IMR-90 (cell line): Measurements from ENCODE around the gene NPLOC4. TPM values are rescaled to one million over a fixed set of nuclear protein-coding genes. Genes with fewer than 3 reads are reported as not detected.

Experiments used
- ATAC-seq: fragments of 200-7000 bp; cut with Tn5 transposase; 2 replicates; pipeline ENCODE4 v1.9.1; 2020; ENCODE audit warnings: low read depth, mild to moderate bottlenecking, moderate library complexity
- BruUV-seq: library from RNA; stranded (reverse); fragments of 400-500 nt; replicated peaks from 2 replicates; lab custom pipeline; 2021; lab: Mats Ljungman, UMichigan
- CTCF ChIA-PET: fragments of 300-600 bp; formaldehyde crosslinking; extraction: SDS; loops from one replicate; lab custom pipeline; 2021; ENCODE audit warnings: antibody characterized with exemption; lab: Yijun Ruan, JAX
- POLR2A ChIA-PET: fragments of 300-600 bp; sonication (Branson Sonifier 250); formaldehyde crosslinking; loops from one replicate; lab custom pipeline; 2022; ENCODE audit warnings: antibody characterized with exemption; ENCODE audit not compliant: unreplicated experiment; lab: Charles Lee
- DNase-seq: peaks from one replicate; pipeline ENCODE4 v3.0.0; 2013
- H2AFZ ChIP-seq: replicated peaks from 2 replicates; pipeline ENCODE3; 2013; ENCODE audit warnings: low read length, mild to moderate bottlenecking; ENCODE audit not compliant: poor library complexity
- H2AK5ac ChIP-seq: 2 replicates; pipeline ENCODE4 v1.6.1; 2013; ENCODE audit warnings: low read depth, low read length, inconsistent platforms
- H2AK9ac ChIP-seq: replicated peaks from 2 replicates; pipeline ENCODE3; 2013; ENCODE audit warnings: mild to moderate bottlenecking, low read depth, low read length, moderate library complexity; ENCODE audit not compliant: poor library complexity
- H2BK120ac ChIP-seq: 2 replicates; pipeline ENCODE4 v1.6.1; 2013; ENCODE audit warnings: low read depth, low read length, inconsistent platforms
- H2BK15ac ChIP-seq: 3 replicates; pipeline ENCODE4 v1.6.1; 2013; ENCODE audit warnings: low read depth, low read length, inconsistent platforms
- H2BK20ac ChIP-seq: 2 replicates; pipeline ENCODE4 v1.6.1; 2013; ENCODE audit warnings: low read depth, mild to moderate bottlenecking, inconsistent platforms, low read length, moderate library complexity
- H2BK5ac ChIP-seq: 2 replicates; pipeline ENCODE4 v1.6.1; 2013; ENCODE audit warnings: mild to moderate bottlenecking, low read depth, low read length, inconsistent platforms; ENCODE audit not compliant: poor library complexity, severe bottlenecking
- H3K14ac ChIP-seq: replicated peaks from 2 replicates; pipeline ENCODE4 v1.6.1; 2013; ENCODE audit warnings: low read depth, low read length, inconsistent platforms
- H3K18ac ChIP-seq: 2 replicates; pipeline ENCODE4 v1.6.1; 2013; ENCODE audit warnings: low read depth, low read length, control low read depth
- H3K23ac ChIP-seq: 2 replicates; pipeline ENCODE4 v1.6.1; 2013; ENCODE audit warnings: low read depth, low read length, inconsistent platforms
- H3K27ac ChIP-seq: 2 replicates; pipeline ENCODE4 v1.5.1; 2013; ENCODE audit warnings: mild to moderate bottlenecking, control low read depth, low read length; ENCODE audit not compliant: insufficient read depth
- H3K27me3 ChIP-seq: 2 replicates; pipeline ENCODE4 v1.6.1; 2013; ENCODE audit warnings: low read length; ENCODE audit not compliant: control insufficient read depth, insufficient read depth
- H3K36me3 ChIP-seq: 2 replicates; pipeline ENCODE4 v1.6.1; 2013; ENCODE audit warnings: low read length, mixed read lengths; ENCODE audit not compliant: control insufficient read depth, insufficient read depth
- H3K4ac ChIP-seq: 2 replicates; pipeline ENCODE4 v1.6.1; 2013; ENCODE audit warnings: low read depth, low read length, inconsistent platforms
- H3K4me1 ChIP-seq: 2 replicates; pipeline ENCODE4 v1.6.1; 2013; ENCODE audit warnings: low read length, mixed read lengths; ENCODE audit not compliant: control insufficient read depth, insufficient read depth
- H3K4me2 ChIP-seq: 2 replicates; pipeline ENCODE4 v1.6.1; 2013; ENCODE audit warnings: low read depth, mild to moderate bottlenecking, control low read depth, low read length, moderate library complexity
- H3K4me3 ChIP-seq: 2 replicates; pipeline ENCODE4 v1.5.1; 2013; ENCODE audit warnings: low read depth, mild to moderate bottlenecking, control low read depth, low read length, moderate library complexity; ENCODE audit not compliant: insufficient read depth
- H3K56ac ChIP-seq: 2 replicates; pipeline ENCODE4 v1.6.1; 2013; ENCODE audit warnings: low read length, inconsistent platforms; ENCODE audit not compliant: insufficient read depth; ENCODE audit errors: extremely low read depth
- H3K79me1 ChIP-seq, 2 experiments: 2 replicates each; pipeline ENCODE4 v1.6.1; 2013; ENCODE audit warnings: low read length in 2 of 2, inconsistent platforms in 1 of 2, low read depth in 1 of 2
- H3K9ac ChIP-seq: 2 replicates; pipeline ENCODE4 v1.6.1; 2013; ENCODE audit warnings: low read depth, low read length, control low read depth
- H3K9me1 ChIP-seq: 2 replicates; pipeline ENCODE4 v1.6.1; 2013; ENCODE audit warnings: low read length, inconsistent platforms; ENCODE audit not compliant: insufficient read depth
- H3K9me3 ChIP-seq: 2 replicates; pipeline ENCODE4 v1.6.1; 2013; ENCODE audit warnings: low read length; ENCODE audit not compliant: control insufficient read depth, insufficient read depth
- H4K20me1 ChIP-seq: 2 replicates; pipeline ENCODE4 v1.6.1; 2013; ENCODE audit warnings: low read length, inconsistent platforms; ENCODE audit not compliant: insufficient read depth
- H4K5ac ChIP-seq: 2 replicates; pipeline ENCODE4 v1.6.1; 2013; ENCODE audit warnings: mild to moderate bottlenecking, low read depth, low read length, control low read depth
- H4K8ac ChIP-seq, 2 experiments: 2 replicates each; pipeline ENCODE4 v1.6.1; 2013; ENCODE audit warnings: low read depth in 2 of 2, low read length in 2 of 2, control low read depth in 1 of 2, inconsistent platforms in 1 of 2
- H4K91ac ChIP-seq: 2 replicates; pipeline ENCODE4 v1.6.1; 2013; ENCODE audit warnings: low read depth, low read length, inconsistent platforms; ENCODE audit not compliant: insufficient read depth
- BHLHE40 ChIP-seq: fragments of 150-350 bp; IDR thresholded peaks from 2 replicates; pipeline ENCODE4 v1.6.1; 2016; ENCODE audit warnings: mild to moderate bottlenecking, low read depth, low read length
- CEBPB ChIP-seq: IDR thresholded peaks from 2 replicates; pipeline ENCODE4 v1.6.1; 2012; ENCODE audit warnings: low read depth, low read length, improper control_type of control experiment
- CHD1 ChIP-seq: IDR thresholded peaks from 2 replicates; pipeline ENCODE4 v1.6.1; 2012; ENCODE audit warnings: low read depth, low read length, improper control_type of control experiment
- CTCF ChIP-seq: conservative IDR thresholded peaks from 2 replicates; pipeline ENCODE4 v1.5.1; 2012; ENCODE audit warnings: mild to moderate bottlenecking, low read depth, low read length, improper control_type of control experiment
- FOS ChIP-seq: fragments of 150-350 bp; IDR thresholded peaks from 2 replicates; pipeline ENCODE4 v1.6.1; 2016; ENCODE audit warnings: low read depth, low read length
- MAFK ChIP-seq: IDR thresholded peaks from 2 replicates; pipeline ENCODE4 v1.6.1; 2012; ENCODE audit warnings: low read depth, low read length, improper control_type of control experiment
- MXI1 ChIP-seq: IDR thresholded peaks from 2 replicates; pipeline ENCODE4 v1.6.1; 2012; ENCODE audit warnings: low read depth, mild to moderate bottlenecking, low read length, moderate library complexity, borderline replicate concordance
- NFE2L2 ChIP-seq: fragments of 150-350 bp; IDR thresholded peaks from 2 replicates; pipeline ENCODE4 v1.6.1; 2016; ENCODE audit warnings: low read depth, mild to moderate bottlenecking, low read length
- POLR2A ChIP-seq: IDR thresholded peaks from 2 replicates; pipeline ENCODE4 v1.6.1; 2012; ENCODE audit warnings: mild to moderate bottlenecking, low read depth, low read length
- RAD21 ChIP-seq: IDR thresholded peaks from 2 replicates; pipeline ENCODE4 v1.6.1; 2012; ENCODE audit warnings: low read length, improper control_type of control experiment
- WGBS, 2 experiments: methylation state at CpG; one replicate each; pipeline versions ENCODE4 v1.1.5 to v1.1.7; 2013; ENCODE audit warnings: missing lambda C conversion rate in 2 of 2; ENCODE audit not compliant: insufficient read length in 1 of 2; ENCODE audit errors: extremely low coverage in 2 of 2; 5-methylcytosine and 5-hydroxymethylcytosine counted together
- dilution Hi-C: fragments of 300-500 bp; cut with HindIII; formaldehyde crosslinking; loops from one replicate; pipeline ENCODE4 v1.14.3; 2018; ENCODE audit warnings: low sequenced_read_pairs; ENCODE audit not compliant: unreplicated experiment
- in situ Hi-C: fragments of 300-500 bp; cut with MboI; formaldehyde crosslinking; loops from 3 replicates; pipeline ENCODE4 v1.14.3; 2019; ENCODE audit warnings: low sequenced_read_pairs, inconsistent platforms, mixed read lengths
- intact Hi-C: fragments of 100-400 bp; cut with micrococcal nuclease; formaldehyde crosslinking; loops from 2 replicates; pipeline ENCODE4 v1.10.0; 2022
- polyA plus RNA-seq, 3 experiments: library from polyadenylated mRNA; depleted of rRNA; stranded (reverse); fragments of >200 nt; gene quantifications; 2 replicates each; pipeline ENCODE4 v1.2.3, GENCODE V29; 2012; ENCODE audit warnings: low replicate concordance in 1 of 3
- total RNA-seq: library from RNA; depleted of rRNA; stranded (reverse); fragments of >200 nt; gene quantifications from 2 replicates; pipeline ENCODE4 v1.2.3, GENCODE V29; 2012
- TF ChIP-seq, protein P1 (sequence below): fragments of 150-350 bp; IDR thresholded peaks from 2 replicates; pipeline ENCODE4 v1.6.1; 2016; ENCODE audit warnings: low read depth, mild to moderate bottlenecking, low read length, moderate library complexity, borderline replicate concordance
- TF ChIP-seq, protein P2 (sequence below): fragments of 150-350 bp; IDR thresholded peaks from 2 replicates; pipeline ENCODE4 v1.6.1; 2017; ENCODE audit warnings: mild to moderate bottlenecking, antibody characterized with exemption, low read length, low read depth

The NPLOC4 gene
- total and polyA plus RNA-seq, 2 of the 4 experiments (the other 2 are of a cell fraction), result 70.4 to 78.3 TPM

GRCh38 chr17:81545160-81545949 lies 91.6 kb downstream of the NPLOC4 start:
- 85% methylated on average over 9 of the region's 24 CpGs; no CpG with 5 or more reads in 1 of the 2 experiments for WGBS, 2 experiments
- ChIA-PET CTCF (no interaction called here), POLR2A (no interaction called here)
- Histone ChIP-seq H3K9me3 (no peaks in the 10 kb centered on the region), H4K91ac (no peak overlapping the region), H4K20me1 (peaks cover 11% of the 10 kb centered on the region), H2AFZ (no peak overlapping the region), H4K5ac (no peak overlapping the region), H3K9me1 (no peaks in the 10 kb centered on the region), H3K18ac (no peak overlapping the region), H3K4me3 (no peak overlapping the region), H3K4me1 (no peaks in the 10 kb centered on the region), H2BK5ac (no peak overlapping the region), H4K8ac (no peak overlapping the region), H3K14ac (no peak overlapping the region), H3K56ac (no peak overlapping the region), H2BK120ac (no peak overlapping the region), H2BK15ac (no peak overlapping the region), H3K27me3 (no peaks in the 10 kb centered on the region), H3K36me3 (peaks cover 65% of the 10 kb centered on the region), H3K23ac (no peak overlapping the region), H3K9ac (no peak overlapping the region), H3K4ac (no peak overlapping the region), H2BK20ac (no peak overlapping the region), H3K27ac (no peak overlapping the region), H2AK5ac (no peak overlapping the region), H3K79me1 (peaks cover 11 to 25% of the 10 kb centered on the region in 2 experiments), H2AK9ac (no peak overlapping the region), H3K4me2 (no peak overlapping the region)
- no TSS peak for BruUV-seq
- dilution Hi-C loops, result no loop called here
- TF ChIP-seq RAD21, result no peak
- no peak for TF ChIP-seq NFE2L2
- no peak for TF ChIP-seq MXI1
- TF ChIP-seq MAFK, result no peak
- TF ChIP-seq POLR2A, result no peak
- TF ChIP-seq, protein P1, sequence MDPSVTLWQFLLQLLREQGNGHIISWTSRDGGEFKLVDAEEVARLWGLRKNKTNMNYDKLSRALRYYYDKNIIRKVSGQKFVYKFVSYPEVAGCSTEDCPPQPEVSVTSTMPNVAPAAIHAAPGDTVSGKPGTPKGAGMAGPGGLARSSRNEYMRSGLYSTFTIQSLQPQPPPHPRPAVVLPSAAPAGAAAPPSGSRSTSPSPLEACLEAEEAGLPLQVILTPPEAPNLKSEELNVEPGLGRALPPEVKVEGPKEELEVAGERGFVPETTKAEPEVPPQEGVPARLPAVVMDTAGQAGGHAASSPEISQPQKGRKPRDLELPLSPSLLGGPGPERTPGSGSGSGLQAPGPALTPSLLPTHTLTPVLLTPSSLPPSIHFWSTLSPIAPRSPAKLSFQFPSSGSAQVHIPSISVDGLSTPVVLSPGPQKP, result no peak
- TF ChIP-seq CTCF, result no peak
- TF ChIP-seq BHLHE40, result no peak
- TF ChIP-seq, protein P2, sequence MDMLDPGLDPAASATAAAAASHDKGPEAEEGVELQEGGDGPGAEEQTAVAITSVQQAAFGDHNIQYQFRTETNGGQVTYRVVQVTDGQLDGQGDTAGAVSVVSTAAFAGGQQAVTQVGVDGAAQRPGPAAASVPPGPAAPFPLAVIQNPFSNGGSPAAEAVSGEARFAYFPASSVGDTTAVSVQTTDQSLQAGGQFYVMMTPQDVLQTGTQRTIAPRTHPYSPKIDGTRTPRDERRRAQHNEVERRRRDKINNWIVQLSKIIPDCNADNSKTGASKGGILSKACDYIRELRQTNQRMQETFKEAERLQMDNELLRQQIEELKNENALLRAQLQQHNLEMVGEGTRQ, result no peak
- TF ChIP-seq CEBPB, result no peak
- no peak for TF ChIP-seq FOS
- TF ChIP-seq CHD1, result no peak
- intact Hi-C loops, result no loop called here
- no peak for ATAC-seq
- in situ Hi-C loops, result no loop called here
- DNase-seq, result no peak
